Smooth muscle cell (in vitro differentiated cells): ENCODE results near the gene GPN3. TPM values are rescaled to one million over a fixed set of nuclear protein-coding genes. Genes with fewer than 3 reads are reported as not detected.

Source experiments
- DNase-seq: peaks from one replicate; lab custom pipeline; 2025; ENCODE audit not compliant: unreplicated experiment; lab: John Stamatoyannopoulos, UW
- H2AFZ ChIP-seq: fragments of 200-600 bp; sonication (generic); 2 replicates; pipeline ENCODE4 v1.6.0; 2016; ENCODE audit warnings: antibody characterized with exemption, low read depth, mild to moderate bottlenecking
- H3F3A ChIP-seq: fragments of 200-600 bp; sonication (generic); 2 replicates; pipeline ENCODE4 v1.6.0; 2017; ENCODE audit warnings: antibody characterized with exemption, low read depth
- H3K27ac ChIP-seq: fragments of 200-600 bp; sonication (generic); 2 replicates; pipeline ENCODE4 v1.5.1; 2016; ENCODE audit warnings: low read depth, mild to moderate bottlenecking
- H3K27me3 ChIP-seq: fragments of 200-600 bp; sonication (generic); 2 replicates; pipeline ENCODE4 v1.6.1; 2016; ENCODE audit warnings: low read depth, mild to moderate bottlenecking
- H3K36me3 ChIP-seq: fragments of 200-600 bp; sonication (generic); 2 replicates; pipeline ENCODE4 v1.5.1; 2016; ENCODE audit warnings: low read depth
- H3K4me1 ChIP-seq: fragments of 200-600 bp; sonication (generic); 2 replicates; pipeline ENCODE4 v1.5.1; 2016; ENCODE audit warnings: low read depth
- H3K4me2 ChIP-seq: fragments of 200-600 bp; sonication (generic); 2 replicates; pipeline ENCODE4 v1.6.0; 2016; ENCODE audit warnings: mild to moderate bottlenecking
- H3K4me3 ChIP-seq: fragments of 200-600 bp; sonication (generic); 2 replicates; pipeline ENCODE4 v1.5.1; 2016; ENCODE audit warnings: mild to moderate bottlenecking
- H3K79me2 ChIP-seq: fragments of 200-600 bp; sonication (generic); 2 replicates; pipeline ENCODE4 v1.6.0; 2016; ENCODE audit warnings: low read depth, mild to moderate bottlenecking
- H3K9ac ChIP-seq: fragments of 200-600 bp; sonication (generic); 2 replicates; pipeline ENCODE4 v1.6.0; 2016; ENCODE audit warnings: low read depth
- H3K9me3 ChIP-seq: fragments of 200-600 bp; sonication (generic); replicated peaks from 2 replicates; pipeline ENCODE4 v1.5.1; 2016; ENCODE audit warnings: low read depth
- H4K20me1 ChIP-seq: fragments of 200-600 bp; sonication (generic); 2 replicates; pipeline ENCODE4 v1.6.0; 2016; ENCODE audit warnings: low read depth
- CTCF ChIP-seq: fragments of 200-600 bp; sonication (generic); IDR thresholded peaks from 2 replicates; pipeline ENCODE4 v1.5.1; 2017; ENCODE audit warnings: borderline replicate concordance, mild to moderate bottlenecking, antibody characterized with exemption; ENCODE audit not compliant: insufficient read depth, poor library complexity, severe bottlenecking
- WGBS: methylation state at CpG from one replicate; pipeline ENCODE4 v1.1.7; 2016; ENCODE audit warnings: low lambda C conversion rate; 5-methylcytosine and 5-hydroxymethylcytosine counted together
- polyA plus RNA-seq: library from polyadenylated mRNA; unstranded; fragments of >200 nt; fragmentation: Nextera tagmentation; extraction: Ambion mirVana; gene quantifications from 2 replicates; pipeline ENCODE4 v1.2.1, GENCODE V29; 2016
- small RNA-seq: library from RNA; depleted of rRNA; stranded (forward); fragments of <200 nt; gene quantifications from one replicate; pipeline ENCODE3, GENCODE V24; 2014
- total RNA-seq: library from RNA; depleted of rRNA; stranded (reverse); fragments of >200 nt; gene quantifications from 2 replicates; pipeline ENCODE4 v1.2.3, GENCODE V29; 2014

Gene GPN3
- total and polyA plus RNA-seq, 2 experiments from 2014 or later, result 21.7 to 41.5 TPM

GRCh38 chr12:110403976-110404682 lies 63.9 kb downstream of the GPN3 start:
- H2AFZ ChIP-seq, result peak overlapping the region; percentile 100
- no peaks in the 10 kb centered on the region for H3F3A ChIP-seq
- no peaks in the 10 kb centered on the region for H4K20me1 ChIP-seq
- WGBS, result 21% methylated on average over 21 of the region's 21 CpGs
- H3K4me3 ChIP-seq, result peak overlapping the region; percentile 79
- no peaks in the 10 kb centered on the region for H3K9me3 ChIP-seq
- peak overlapping the region; percentile 99 for H3K27ac ChIP-seq
- peak overlapping the region; percentile 100 for H3K9ac ChIP-seq
- peak; percentile 5 for DNase-seq
- peaks cover 39% of the 10 kb centered on the region for H3K79me2 ChIP-seq
- no peaks in the 10 kb centered on the region for H3K27me3 ChIP-seq
- H3K36me3 ChIP-seq, result no peaks in the 10 kb centered on the region
- peak overlapping the region; percentile 97 for H3K4me2 ChIP-seq
- no peaks in the 10 kb centered on the region for H3K4me1 ChIP-seq
- TF ChIP-seq CTCF, result no peak

- H3F3A ChIP-seq, result no peaks in the 10 kb centered on the region
- peak within 1 kb of the TSS; percentile 97 for H3K4me2 ChIP-seq
- no peaks in the 10 kb centered on the region for H3K9me3 ChIP-seq
- DNase-seq, result peak; percentile 73
- no peaks in the 10 kb centered on the region for H3K4me1 ChIP-seq
- no peaks in the 10 kb centered on the region for H3K27me3 ChIP-seq
- H3K9ac ChIP-seq, result peak within 1 kb of the TSS; percentile 100
- H2AFZ ChIP-seq, result peak within 1 kb of the TSS; percentile 100
- no peaks in the 10 kb centered on the region for H3K36me3 ChIP-seq
- peak within 1 kb of the TSS; percentile 79 for H3K4me3 ChIP-seq
- peak within 1 kb of the TSS; percentile 99 for H3K27ac ChIP-seq
- no peaks in the 10 kb centered on the region for H4K20me1 ChIP-seq
- H3K79me2 ChIP-seq, result peaks cover 47% of the 10 kb centered on the region
- WGBS, result 1% methylated on average over 62 of the region's 62 CpGs
- TF ChIP-seq CTCF, result no peak
These were observed 64.7 kb downstream of the GPN3 start, which contains the start of gene ANAPC7 for GRCh38 chr12:110403146-110403975. TSS of gene ANAPC7 (minus strand) at chr12:110403708. CDS start at chr12:110403627, 81 bp downstream.

Small RNA genes lying within 50 kb of the gene (small RNA-seq; reads per million reads assigned to genes)
- not detected for gene RF00278

Other genes with a start within 250 kb of the GPN3 start
- gene ATP2A2, start 187.0 kb downstream of the GPN3 start, total RNA-seq, result 103 and 104 TPM in 2 replicates
- gene ATP2A2, start 187.0 kb downstream of the GPN3 start, polyA plus RNA-seq, result 47.6 and 53.7 TPM in 2 replicates
- 24.6 and 36.8 TPM in 2 replicates for gene ANAPC7, start 64.5 kb downstream of the GPN3 start, total RNA-seq
- 22.1 and 27.8 TPM in 2 replicates for gene ANAPC7, start 64.5 kb downstream of the GPN3 start, polyA plus RNA-seq
- gene ARPC3, start 17.9 kb downstream of the GPN3 start, total RNA-seq, result 349 and 507 TPM in 2 replicates
- gene ARPC3, start 17.9 kb downstream of the GPN3 start, polyA plus RNA-seq, result 338 and 393 TPM in 2 replicates
- gene FAM216A, start 588 bp upstream of the GPN3 start, total RNA-seq, result 9.1 and 13.3 TPM in 2 replicates
- 11.3 and 14.0 TPM in 2 replicates for gene FAM216A, start 588 bp upstream of the GPN3 start, polyA plus RNA-seq
- gene VPS29, start 33.9 kb upstream of the GPN3 start, total RNA-seq, result 72.9 and 85.1 TPM in 2 replicates
- 136 TPM in 2 replicates for gene VPS29, start 33.9 kb upstream of the GPN3 start, polyA plus RNA-seq
- not detected in 2 replicates for gene RAD9B, start 34.1 kb upstream of the GPN3 start, total RNA-seq
- 0.64 TPM in 1 of 2 replicates, not detected in the other for gene RAD9B, start 34.1 kb upstream of the GPN3 start, polyA plus RNA-seq
- 8.9 and 9.4 TPM in 2 replicates for gene PPTC7, start 115.1 kb upstream of the GPN3 start, total RNA-seq
- 3.6 and 4.5 TPM in 2 replicates for gene PPTC7, start 115.1 kb upstream of the GPN3 start, polyA plus RNA-seq
- gene TCTN1, start 145.9 kb upstream of the GPN3 start, total RNA-seq, result 26.4 and 28.4 TPM in 2 replicates
- gene TCTN1, start 145.9 kb upstream of the GPN3 start, polyA plus RNA-seq, result 22.5 and 26.2 TPM in 2 replicates
- gene HVCN1, start 220.9 kb upstream of the GPN3 start, total RNA-seq, result 4.6 and 8.3 TPM in 2 replicates
- 5.3 and 5.5 TPM in 2 replicates for gene HVCN1, start 220.9 kb upstream of the GPN3 start, polyA plus RNA-seq